Esophagus muscularis mucosa (tissue), 4 donors: ENCODE measurements around the gene PSMD13. TPM values are rescaled to one million over a fixed set of nuclear protein-coding genes. Genes with fewer than 3 reads are reported as not detected.

Experiments
- DNase-seq: peaks from one replicate; pipeline ENCODE4 v3.0.0-alpha.2; 2017; ENCODE audit errors: extremely low spot score
- H3K27ac ChIP-seq, 4 donors: fragments of 200-600 bp; sonication (generic); replicated peaks in 1 of 4; 1 replicate in 3 of 4; 2 replicates in 1 of 4; pipeline ENCODE4 v1.5.1; 2016 to 2019; ENCODE audit warnings: mild to moderate bottlenecking in 1 of 4
- H3K27me3 ChIP-seq, 4 donors: fragments of 200-600 bp; sonication (generic); one replicate each; pipeline versions ENCODE4 v1.5.1 to v1.6.0; 2016 to 2019
- H3K36me3 ChIP-seq, 4 donors: fragments of 200-600 bp; sonication (generic); one replicate each; pipeline ENCODE4 v1.5.1; 2016 to 2019
- H3K4me1 ChIP-seq, 4 donors: fragments of 200-600 bp; sonication (generic); one replicate each; pipeline ENCODE4 v1.5.1; 2016 to 2019
- H3K4me3 ChIP-seq, 4 donors: fragments of 200-600 bp; sonication (generic); 1 replicate in 2 of 4; 2 replicates in 2 of 4; pipeline ENCODE4 v1.5.1; 2016 to 2019; ENCODE audit warnings: mild to moderate bottlenecking in 4 of 4, moderate library complexity in 1 of 4
- H3K9me3 ChIP-seq, 4 donors: fragments of 200-600 bp; sonication (generic); 1 replicate in 3 of 4; 2 replicates in 1 of 4; pipeline ENCODE4 v1.5.1; 2016 to 2019
- CTCF ChIP-seq, 3 experiments: fragments of 200-600 bp in 2 of 3; fragments of 450-650 bp in 1 of 3; sonication (generic) in 2 of 3; IDR thresholded peaks; one replicate each; pipeline ENCODE4 v1.5.1; 2017 to 2019; ENCODE audit warnings: antibody characterized with exemption in 3 of 3, mild to moderate bottlenecking in 2 of 3, moderate library complexity in 1 of 3
- EP300 ChIP-seq: sonication (generic); formaldehyde crosslinking; IDR thresholded peaks from one replicate; pipeline ENCODE4 v1.6.1; 2017; ENCODE audit warnings: antibody characterized with exemption
- POLR2A ChIP-seq: fragments of 450-650 bp; IDR thresholded peaks from one replicate; pipeline ENCODE4 v1.6.1; 2017; ENCODE audit warnings: antibody characterized with exemption, moderate library complexity, mild to moderate bottlenecking, low read depth
- POLR2AphosphoS5 ChIP-seq, 2 donors: sonication (generic); formaldehyde crosslinking; IDR thresholded peaks; one replicate each; pipeline ENCODE4 v1.6.1; 2017; ENCODE audit warnings: antibody characterized with exemption in 2 of 2
- WGBS: methylation state at CpG from one replicate; pipeline ENCODE4 v1.1.5; 2018; 5-methylcytosine and 5-hydroxymethylcytosine counted together
- intact Hi-C: fragments of 100-400 bp; cut with DNase I; formaldehyde crosslinking; loops from one replicate; pipeline ENCODE4 v1.15.1; 2023
- total RNA-seq, 4 donors: library from RNA; depleted of rRNA; stranded (reverse); fragments of >200 nt; gene quantifications; one replicate each; pipeline versions ENCODE4 v1.1.0 to v1.2.1, GENCODE V29; 2016

The PSMD13 gene
- total RNA-seq, 4 donors from 2014 or later = 86.4 to 124 (median 94.1) TPM

- peaks cover 46 to 74% (median 73%) of the 10 kb centered on the region in 4 donors for H3K36me3 ChIP-seq
- H3K27me3 ChIP-seq = no peaks in the 10 kb centered on the region
- H3K4me3 ChIP-seq = no peak overlapping the region
- no peaks in the 10 kb centered on the region for H3K9me3 ChIP-seq
- WGBS = 73% methylated on average over 10 of the region's 10 CpGs
- H3K4me1 ChIP-seq = no peaks in the 10 kb centered on the region
- TF ChIP-seq POLR2AphosphoS5 (IDR thresholded peaks at IDR 0.05) (no peak), EP300 (no peak), POLR2A (no peak), CTCF (IDR thresholded peaks at IDR 0.05) (no peak)
- no peak overlapping the region for H3K27ac ChIP-seq
- no peak for DNase-seq
- intact Hi-C loops = loop anchor here (5.0 kb wide), 1 partner anchor 111 kb away; no protein-coding TSS in a partner anchor
Observed at GRCh38 chr11:251550-251949, 14.8 kb downstream of the PSMD13 start.

- no peak for DNase-seq
- intact Hi-C loops = loop anchor here (5.0 kb wide), 1 partner anchor 110 kb away; no protein-coding TSS in a partner anchor
- Histone ChIP-seq H3K4me1 (no peaks in the 10 kb centered on the region), H3K36me3 (peaks cover 41 to 63% (median 62%) of the 10 kb centered on the region in 4 donors), H3K4me3 (no peak overlapping the region), H3K27me3 (no peaks in the 10 kb centered on the region), H3K27ac (no peak overlapping the region), H3K9me3 (no peaks in the 10 kb centered on the region)
- no peak for TF ChIP-seq POLR2A
- WGBS = 81% methylated on average over 8 of the region's 8 CpGs
Observed at GRCh38 chr11:252666-253065, 15.9 kb downstream of the PSMD13 start.

- Histone ChIP-seq H3K4me3 (no peak overlapping the region), H3K4me1 (no peaks in the 10 kb centered on the region), H3K27ac (no peak overlapping the region), H3K27me3 (no peaks in the 10 kb centered on the region), H3K36me3 (peaks cover 34 to 56% (median 55%) of the 10 kb centered on the region in 4 donors), H3K9me3 (no peaks in the 10 kb centered on the region)
- WGBS = 65% methylated on average over 12 of the region's 13 CpGs
- TF ChIP-seq CTCF (IDR thresholded peaks at IDR 0.05) (no peak), POLR2A (no peak), EP300 (no peak), POLR2AphosphoS5 (IDR thresholded peaks at IDR 0.05) (no peak)
- intact Hi-C loops = loop anchor here (5.0 kb wide), 1 partner anchor 109 kb away; no protein-coding TSS in a partner anchor
- DNase-seq = no peak
Observed at GRCh38 chr11:253160-253885, 16.5 kb downstream of the PSMD13 start.

GRCh38 chr11:253886-254270 lies 17.1 kb downstream of the PSMD13 start:
- no peak for DNase-seq
- TF ChIP-seq EP300 = no peak
- no peak for TF ChIP-seq POLR2A
- no peak for TF ChIP-seq CTCF (IDR thresholded peaks at IDR 0.05)
- TF ChIP-seq POLR2AphosphoS5 (IDR thresholded peaks at IDR 0.05) = no peak
- no peak overlapping the region for H3K4me3 ChIP-seq
- intact Hi-C loops = loop anchor here (5.0 kb wide), 1 partner anchor 108 kb away; no protein-coding TSS in a partner anchor
- no peaks in the 10 kb centered on the region for H3K27me3 ChIP-seq
- 68% methylated on average over 5 of the region's 5 CpGs for WGBS
- no peak overlapping the region for H3K27ac ChIP-seq
- peaks cover 28 to 51% (median 49%) of the 10 kb centered on the region in 4 donors for H3K36me3 ChIP-seq
- no peaks in the 10 kb centered on the region for H3K4me1 ChIP-seq
- H3K9me3 ChIP-seq = no peaks in the 10 kb centered on the region

- intact Hi-C loops = no loop called here
- Histone ChIP-seq H3K36me3 (peaks cover 22 to 39% (median 38%) of the 10 kb centered on the region in 4 donors), H3K4me3 (no peak overlapping the region), H3K27ac (no peak overlapping the region), H3K9me3 (no peaks in the 10 kb centered on the region), H3K27me3 (peaks cover 0 to under 1% (median 0%) of the 10 kb centered on the region in 4 donors), H3K4me1 (no peaks in the 10 kb centered on the region)
- no peak for TF ChIP-seq EP300
- no peak for TF ChIP-seq POLR2AphosphoS5 (IDR thresholded peaks at IDR 0.05)
- 56% methylated on average over 3 of the region's 3 CpGs for WGBS
- no peak for DNase-seq
Observed at GRCh38 chr11:255176-255575, 18.4 kb downstream of the PSMD13 start.
